A549 (cell line): ENCODE results near the gene PCDH15.
"Not testable (repeated sequence)": the region's sequence is repeated elsewhere in the genome, so short reads cannot be mapped to it uniquely, and the experiment has no call there.

ENCODE experiments used
- CTCF ChIP-seq: fragments of >200 bp; sonication (Bioruptor Twin); formaldehyde crosslinking; IDR thresholded peaks from 3 replicates; pipeline ENCODE4 v1.5.1; 2016
- HES2 ChIP-seq: fragments of >200 bp; sonication (Bioruptor Twin); formaldehyde crosslinking; IDR thresholded peaks from 2 replicates; pipeline ENCODE4 v1.6.1; 2016
- POLR2A ChIP-seq: IDR thresholded peaks from 2 replicates; pipeline ENCODE4 v1.6.1; 2012; ENCODE audit warnings: mild to moderate bottlenecking, low read length
- RNF2 ChIP-seq: fragments of 200-600 bp; sonication (generic); IDR thresholded peaks from 2 replicates; pipeline ENCODE4 v1.6.1; 2016; ENCODE audit warnings: low read depth, mild to moderate bottlenecking, antibody characterized with exemption, moderate library complexity, borderline replicate concordance
- SREBF2 ChIP-seq: fragments of 450-650 bp; IDR thresholded peaks from 2 replicates; pipeline ENCODE4 v1.6.1; 2014; ENCODE audit warnings: mild to moderate bottlenecking, moderate library complexity

DNA sequence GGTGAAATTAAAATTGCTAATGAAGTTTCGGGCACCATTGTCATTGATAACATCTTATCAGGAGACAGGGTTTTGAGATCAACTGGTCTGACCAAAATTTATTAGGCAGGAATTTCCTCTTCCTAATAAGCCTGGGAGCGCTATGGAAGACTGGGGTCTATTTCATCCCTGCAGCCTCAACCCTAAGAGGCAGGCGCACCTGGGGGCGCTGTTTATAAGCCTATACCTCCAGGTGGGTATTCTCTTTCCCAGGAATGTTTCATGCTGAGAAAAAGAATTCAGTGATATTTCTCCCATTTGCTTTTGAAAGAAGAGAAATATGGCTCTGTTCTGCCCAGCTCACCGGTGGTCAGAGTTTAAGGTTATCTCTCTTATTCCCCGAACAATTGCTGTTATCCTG lies 406.4 kb downstream of the PCDH15 start:
- not testable (repeated sequence) for TF ChIP-seq HES2, POLR2A, RNF2, SREBF2, CTCF
